ENCODE results near the gene PYCARD. TPM values are rescaled to one million over a fixed set of nuclear protein-coding genes. Genes with fewer than 3 reads are reported as not detected.
A peak's percentile ranks its signal among the peaks of the same experiment; 100 is the strongest.

PYCARD gene
- total and polyA plus RNA-seq, 10 of the 15 experiments (the other 5 are each of a cell fraction or from before 2014, with no cell fraction given) = 5.1 to 106 (median 45.9) TPM

- no peaks in the 10 kb centered on the region for H3K9me3 ChIP-seq (replicated peaks; ENCODE audit: control insufficient read depth, insufficient read depth, low read length)
- TF ChIP-seq E2F4 (IDR thresholded peaks at IDR 0.05; ENCODE audit: low read depth, low read length) (no peak), BCL3 (IDR thresholded peaks at IDR 0.05; ENCODE audit: borderline replicate concordance, insufficient read depth, low read depth, low read length, poor library complexity, severe bottlenecking) (no peak), CEBPB (IDR thresholded peaks at IDR 0.05; ENCODE audit: borderline replicate concordance in 1 of 2, low read depth in 2 of 2, low read length in 2 of 2) (no peak), NFYB (IDR thresholded peaks at IDR 0.05; ENCODE audit: insufficient read depth, low read depth, low read length) (no peak), USF1 (IDR thresholded peaks at IDR 0.05; ENCODE audit: borderline replicate concordance, extremely low read length, insufficient read depth, low read depth, low read length) (no peak), GATAD2B (conservative IDR thresholded peaks at IDR 0.05; ENCODE audit: low read depth) (no peak)
- H3K27ac ChIP-seq (ENCODE audit: control insufficient read depth, insufficient read depth) = no peak overlapping the region
- H2AFZ ChIP-seq (ENCODE audit: control insufficient read depth, low read depth, low read length) = no peak overlapping the region
- WGBS (ENCODE audit: insufficient coverage, insufficient replicate concordance, low lambda C conversion rate, missing lambda C conversion rate) = 24% methylated on average over 58 of the region's 58 CpGs
- H4K20me1 ChIP-seq (ENCODE audit: control insufficient read depth, insufficient read depth) = no peaks in the 10 kb centered on the region
- CTCF ChIA-PET = no interaction called here
- intact Hi-C loops (cut with micrococcal nuclease; ENCODE audit: unreplicated experiment) = no loop called here
- H3K79me2 ChIP-seq (ENCODE audit: control insufficient read depth, insufficient read depth, low read length) = no peaks in the 10 kb centered on the region
- in situ Hi-C loops (cut with MboI) = no loop called here
- FAIRE-seq (no peak), DNase-seq (ENCODE audit: low read depth, low spot score) (no peak), ATAC-seq (peak; percentile 9)
- POLR2A ChIA-PET = interaction anchor here (0.6 kb wide), 1 partner anchor 119 kb away, joined by 3 read pairs; no protein-coding TSS in a partner anchor
- BruUV-seq (replicated peaks) = no TSS peak
- RAD21 ChIA-PET (ENCODE audit: unreplicated experiment) = no interaction called here
- peaks cover 14% of the 10 kb centered on the region for H3K4me1 ChIP-seq (ENCODE audit: control insufficient read depth, insufficient read depth, low read length)
- no peak overlapping the region for H3K9ac ChIP-seq (ENCODE audit: control insufficient read depth, insufficient read depth, low read length)
- SMC1A ChIA-PET (ENCODE audit: uncharacterized antibody, unreplicated experiment) = no interaction called here
- H3K4me2 ChIP-seq (ENCODE audit: control insufficient read depth, insufficient read depth) = peak overlapping the region; percentile 64
- peaks cover 14 to 18% of the 10 kb centered on the region in 2 experiments for H3K27me3 ChIP-seq (replicated peaks in 1 of 2; ENCODE audit: control insufficient read depth in 2 of 2, insufficient read depth in 2 of 2, low read length in 1 of 2)
- no peak overlapping the region for H3K4me3 ChIP-seq
- H3K36me3 ChIP-seq (ENCODE audit: control insufficient read depth in 2 of 2, insufficient read depth in 2 of 2, low read length in 1 of 2) = no peaks in the 10 kb centered on the region
Observed at GRCh38 chr16:31214708-31215286, 12.2 kb upstream of the PYCARD start.
